GM19025 (cell line): ENCODE measurements around the gene ARHGEF40.
"Not testable (repeated sequence)": the region's sequence is repeated elsewhere in the genome, so short reads cannot be mapped to it uniquely, and the experiment has no call there.

Source experiments
- ATAC-seq: cut with Tn5 transposase; IDR thresholded peaks from one replicate; pipeline ENCODE4 v1.9.1; 2021; ENCODE audit warnings: mild to moderate bottlenecking, low read depth, moderate library complexity; ENCODE audit not compliant: unreplicated experiment

Gene ARHGEF40

DNA sequence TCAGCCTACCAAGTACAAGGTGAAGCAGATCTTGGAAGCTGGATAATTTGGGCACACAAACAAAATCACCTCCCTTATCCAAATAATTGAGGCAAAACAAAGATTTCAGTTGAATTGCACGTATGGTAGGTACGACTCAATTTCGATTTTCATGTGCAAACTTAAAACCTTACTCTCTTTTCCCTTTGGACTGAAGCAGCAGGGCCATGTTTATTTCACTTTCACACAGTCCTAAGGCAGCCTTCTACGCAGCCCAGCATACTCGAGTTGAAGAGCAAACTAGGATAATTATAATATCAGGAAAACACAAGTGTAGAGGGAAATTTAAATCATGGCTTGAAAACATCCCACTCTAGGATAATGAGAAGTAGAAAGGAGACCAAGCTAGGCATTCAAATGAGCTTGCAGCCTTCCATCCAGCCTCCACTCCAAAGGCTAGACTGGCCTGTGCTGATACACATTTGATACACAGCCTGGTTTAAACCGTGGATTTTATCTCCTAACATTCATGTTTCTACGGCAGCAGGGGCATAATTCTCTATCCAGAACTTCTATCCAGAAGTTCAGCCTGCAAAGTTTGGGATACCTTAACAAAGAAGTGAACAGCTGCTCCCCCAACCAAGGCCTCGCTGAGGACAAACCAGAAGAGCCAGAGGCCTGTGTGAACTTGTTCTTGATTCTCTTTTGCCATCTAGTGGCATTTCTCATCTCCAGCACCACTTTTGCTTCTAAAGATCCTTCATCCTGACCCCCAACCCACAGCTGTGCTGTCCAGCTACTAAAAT, 30.3 kb upstream of the ARHGEF40 start:
- no peak for ATAC-seq

DNA sequence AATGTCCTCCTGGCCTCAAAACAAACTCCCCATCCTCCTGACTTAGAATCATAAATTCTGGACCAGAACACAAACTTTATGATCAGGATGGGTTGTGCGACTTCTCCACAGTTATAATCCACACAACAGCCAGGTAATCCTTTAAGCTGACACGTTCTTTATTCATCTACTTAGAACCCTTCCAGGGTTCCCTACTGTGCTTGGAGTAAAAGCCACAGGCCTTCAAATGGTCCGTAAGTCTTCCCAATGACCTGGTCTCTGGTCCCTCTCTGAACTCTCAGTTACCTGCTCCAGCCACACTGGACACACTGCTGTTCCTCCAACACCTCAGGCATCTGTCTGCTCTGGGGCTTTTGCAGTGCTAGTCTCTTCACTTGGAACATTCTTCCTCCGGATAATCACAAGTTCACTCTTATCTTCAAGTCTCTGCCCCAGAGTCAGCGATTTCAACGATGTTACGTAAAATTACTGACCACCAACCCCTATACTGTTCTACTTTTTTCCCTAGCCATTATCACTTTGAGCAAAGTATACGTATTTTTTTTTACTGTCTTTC, 29.7 kb upstream of the ARHGEF40 start:
- no peak for ATAC-seq

DNA sequence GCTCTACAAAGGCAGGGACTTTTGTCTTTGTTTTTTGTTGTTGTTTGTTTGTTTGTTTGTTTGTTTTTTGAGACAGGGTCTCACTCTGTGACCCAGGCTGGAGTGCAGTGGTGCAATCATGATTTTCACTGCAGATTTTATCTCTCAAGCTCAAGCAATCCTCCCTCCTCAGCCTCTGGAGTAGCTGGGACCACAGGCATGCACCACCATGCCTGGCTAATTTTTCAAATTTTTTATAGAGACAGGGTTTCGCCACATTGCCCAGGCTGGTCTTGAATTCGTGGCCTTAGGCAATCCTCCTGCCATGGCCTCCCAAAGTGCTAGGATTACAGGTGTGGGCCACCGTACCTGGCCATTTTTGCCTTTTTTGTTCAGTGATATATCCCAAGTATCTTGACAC, 29.2 kb upstream of the ARHGEF40 start:
- not testable (repeated sequence) for ATAC-seq

DNA sequence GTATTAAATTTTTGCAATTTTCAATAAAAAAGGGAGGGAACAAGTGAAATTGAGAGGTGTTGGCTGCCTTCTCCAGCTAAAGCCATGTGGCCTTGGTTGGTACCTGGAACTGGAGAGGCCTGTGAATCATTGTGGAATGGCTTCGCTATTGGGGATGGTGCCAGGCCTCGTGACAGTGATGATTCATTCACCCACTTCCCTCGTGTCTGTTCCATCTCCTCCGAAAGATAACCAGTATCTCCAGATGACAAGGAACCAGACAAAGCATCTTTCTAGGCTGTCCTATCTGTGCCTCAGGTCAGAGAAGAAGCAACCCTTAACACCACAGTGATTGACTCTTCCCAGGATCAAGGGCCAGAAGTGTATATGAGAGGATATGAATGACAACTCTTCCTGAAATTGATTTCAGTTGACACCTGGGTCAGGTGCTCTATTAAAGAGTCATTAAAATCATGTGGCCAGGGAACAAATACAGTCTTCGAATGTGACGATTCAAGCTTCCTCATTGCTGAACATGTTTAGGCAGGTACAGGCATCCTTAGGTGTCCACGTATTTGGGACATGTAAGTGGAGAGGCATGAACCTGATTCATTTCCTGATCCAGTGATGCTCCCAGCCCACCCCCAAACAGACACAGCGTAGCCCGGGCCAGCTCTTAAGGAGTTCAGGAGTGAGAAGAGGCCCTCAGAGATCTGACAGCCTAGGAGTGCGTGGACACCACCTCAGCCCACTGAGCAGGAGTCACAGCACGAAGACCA, 28.2 kb upstream of the ARHGEF40 start, which contains the start of gene RNASE7:
TSS of gene RNASE7 (plus strand) at position 687 of the 758 bp plus-strand sequence. CDS start 631 bp downstream, outside the sequence.
- ATAC-seq: no peak

DNA sequence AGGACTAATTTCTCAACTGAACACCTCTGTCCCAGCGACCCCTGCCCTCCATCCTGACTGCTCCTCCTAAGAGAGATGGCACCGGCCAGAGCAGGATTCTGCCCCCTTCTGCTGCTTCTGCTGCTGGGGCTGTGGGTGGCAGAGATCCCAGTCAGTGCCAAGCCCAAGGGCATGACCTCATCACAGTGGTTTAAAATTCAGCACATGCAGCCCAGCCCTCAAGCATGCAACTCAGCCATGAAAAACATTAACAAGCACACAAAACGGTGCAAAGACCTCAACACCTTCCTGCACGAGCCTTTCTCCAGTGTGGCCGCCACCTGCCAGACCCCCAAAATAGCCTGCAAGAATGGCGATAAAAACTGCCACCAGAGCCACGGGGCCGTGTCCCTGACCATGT, 27.2 kb upstream of the ARHGEF40 start:
- ATAC-seq: no peak

DNA sequence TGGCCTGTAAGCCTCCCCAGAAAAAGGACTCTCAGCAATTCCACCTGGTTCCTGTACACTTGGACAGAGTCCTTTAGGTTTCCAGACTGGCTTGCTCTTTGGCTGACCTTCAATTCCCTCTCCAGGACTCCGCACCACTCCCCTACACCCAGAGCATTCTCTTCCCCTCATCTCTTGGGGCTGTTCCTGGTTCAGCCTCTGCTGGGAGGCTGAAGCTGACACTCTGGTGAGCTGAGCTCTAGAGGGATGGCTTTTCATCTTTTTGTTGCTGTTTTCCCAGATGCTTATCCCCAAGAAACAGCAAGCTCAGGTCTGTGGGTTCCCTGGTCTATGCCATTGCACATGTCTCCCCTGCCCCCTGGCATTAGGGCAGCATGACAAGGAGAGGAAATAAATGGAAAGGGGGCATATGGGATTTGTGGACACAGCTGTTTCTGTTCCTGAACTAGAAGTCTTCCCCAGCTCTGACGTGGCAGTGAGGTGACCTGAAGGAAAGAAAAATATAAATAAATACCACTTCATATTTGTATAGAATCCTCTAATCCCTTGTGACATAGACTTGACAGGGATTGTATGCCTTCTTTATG, 26.6 kb upstream of the ARHGEF40 start:
- no peak for ATAC-seq

DNA sequence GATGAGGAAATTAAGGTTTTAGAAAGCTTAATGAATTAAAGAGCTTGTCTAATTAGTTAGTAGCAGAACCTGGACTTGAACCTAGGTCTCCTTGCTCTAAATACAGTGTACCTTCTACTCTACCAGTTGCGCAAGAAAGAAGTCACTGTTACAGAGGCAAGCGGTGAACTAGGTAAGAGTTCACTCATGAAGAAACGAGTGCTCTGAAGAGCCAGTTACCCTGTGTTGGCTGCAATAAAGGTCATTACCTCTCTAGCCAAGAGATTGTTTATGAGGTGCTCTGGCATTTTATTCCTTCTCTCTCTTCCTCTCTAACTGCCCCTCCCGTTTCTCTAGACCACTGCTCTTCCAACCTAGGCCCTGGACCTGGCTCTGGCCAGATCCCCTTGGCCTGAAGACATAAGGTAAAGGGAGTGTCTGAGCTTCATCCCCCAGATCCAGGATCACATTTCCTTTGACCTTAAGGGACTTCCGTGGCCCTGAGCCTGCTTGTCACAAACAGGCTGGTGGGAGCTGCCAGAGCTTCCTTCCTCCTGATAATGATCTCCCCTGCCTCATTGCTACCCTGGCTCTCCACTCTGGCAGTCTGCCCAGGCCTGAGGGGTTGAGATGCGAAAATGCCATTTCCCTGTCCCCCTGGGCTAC, 26.0 kb upstream of the ARHGEF40 start:
- no peak for ATAC-seq

DNA sequence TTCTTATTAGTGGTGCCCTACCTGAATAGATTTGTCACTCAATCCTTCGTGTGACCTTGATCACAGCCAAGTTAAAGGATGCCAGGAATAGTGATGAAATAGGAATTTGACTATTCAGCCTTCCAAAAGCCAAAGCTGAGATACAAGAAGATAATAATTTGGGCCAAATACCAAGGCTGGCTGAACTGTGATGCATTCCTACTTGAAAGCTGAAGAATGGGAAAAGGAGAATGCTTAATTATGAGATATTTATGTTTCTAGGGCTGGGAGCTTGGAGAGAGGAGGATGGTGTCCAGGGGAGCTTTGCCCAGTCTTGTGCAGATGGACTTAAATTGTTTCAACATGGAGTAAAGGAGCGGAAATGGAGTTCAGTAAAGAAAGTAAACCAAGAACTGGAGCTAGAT, 22.7 kb upstream of the ARHGEF40 start:
- no peak for ATAC-seq

DNA sequence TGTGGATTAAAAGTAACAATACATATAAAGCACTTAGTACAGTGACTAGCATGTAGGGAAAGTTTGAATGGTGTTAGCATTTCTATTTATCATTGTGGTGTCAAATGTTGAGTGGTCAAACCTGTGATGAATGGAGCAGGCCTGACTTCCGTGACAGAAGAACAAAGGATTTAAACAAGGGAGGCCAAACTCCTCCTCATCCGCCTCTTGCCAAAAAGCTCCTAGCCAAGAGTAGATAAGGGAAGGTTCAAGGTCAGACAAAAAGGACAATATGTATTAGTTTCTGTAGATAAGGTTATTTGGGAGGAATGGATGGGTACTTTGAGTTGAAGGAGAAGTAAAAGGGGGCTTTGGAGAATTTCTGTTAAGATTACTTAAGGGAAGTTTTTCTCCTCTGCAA, 21.5 kb upstream of the ARHGEF40 start:
- ATAC-seq: no peak

DNA sequence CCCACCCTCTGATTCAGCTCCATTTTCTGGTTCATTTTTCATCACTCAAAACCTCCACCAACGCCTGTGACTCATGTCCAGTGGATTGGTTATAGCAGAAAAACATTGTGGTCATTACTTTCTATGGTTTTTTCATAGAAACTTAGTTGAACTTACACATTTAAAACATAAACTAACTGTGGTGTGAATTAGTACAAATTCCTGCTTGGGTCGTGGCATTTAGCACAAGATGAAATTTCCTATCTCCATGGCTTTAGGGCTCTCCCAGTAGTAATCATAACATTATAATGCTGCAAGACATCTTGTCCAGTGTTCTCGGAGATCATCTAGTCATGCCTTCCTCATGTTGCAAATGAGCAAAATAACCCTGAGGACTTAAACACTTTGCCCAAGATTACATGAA, 20.8 kb upstream of the ARHGEF40 start:
- ATAC-seq: no peak

DNA sequence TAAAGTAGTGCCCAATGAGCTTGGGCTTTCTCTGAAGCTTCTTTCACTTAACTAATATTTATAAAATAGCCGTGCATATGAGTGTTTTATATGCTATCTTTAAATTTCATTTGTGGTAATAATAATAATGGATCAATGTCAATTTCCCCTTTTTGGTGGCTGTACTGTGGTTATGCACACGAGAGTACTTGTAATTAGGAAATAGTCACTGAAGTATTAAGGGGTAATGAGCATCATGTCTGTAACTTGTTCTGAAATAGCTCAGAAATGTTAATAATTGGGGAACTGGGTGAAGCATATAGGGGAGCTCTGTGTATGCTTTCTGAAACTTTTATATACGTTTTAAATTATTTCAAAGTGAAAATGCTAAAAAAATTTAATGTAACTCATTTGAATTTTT, 19.5 kb upstream of the ARHGEF40 start:
- ATAC-seq: no peak

DNA sequence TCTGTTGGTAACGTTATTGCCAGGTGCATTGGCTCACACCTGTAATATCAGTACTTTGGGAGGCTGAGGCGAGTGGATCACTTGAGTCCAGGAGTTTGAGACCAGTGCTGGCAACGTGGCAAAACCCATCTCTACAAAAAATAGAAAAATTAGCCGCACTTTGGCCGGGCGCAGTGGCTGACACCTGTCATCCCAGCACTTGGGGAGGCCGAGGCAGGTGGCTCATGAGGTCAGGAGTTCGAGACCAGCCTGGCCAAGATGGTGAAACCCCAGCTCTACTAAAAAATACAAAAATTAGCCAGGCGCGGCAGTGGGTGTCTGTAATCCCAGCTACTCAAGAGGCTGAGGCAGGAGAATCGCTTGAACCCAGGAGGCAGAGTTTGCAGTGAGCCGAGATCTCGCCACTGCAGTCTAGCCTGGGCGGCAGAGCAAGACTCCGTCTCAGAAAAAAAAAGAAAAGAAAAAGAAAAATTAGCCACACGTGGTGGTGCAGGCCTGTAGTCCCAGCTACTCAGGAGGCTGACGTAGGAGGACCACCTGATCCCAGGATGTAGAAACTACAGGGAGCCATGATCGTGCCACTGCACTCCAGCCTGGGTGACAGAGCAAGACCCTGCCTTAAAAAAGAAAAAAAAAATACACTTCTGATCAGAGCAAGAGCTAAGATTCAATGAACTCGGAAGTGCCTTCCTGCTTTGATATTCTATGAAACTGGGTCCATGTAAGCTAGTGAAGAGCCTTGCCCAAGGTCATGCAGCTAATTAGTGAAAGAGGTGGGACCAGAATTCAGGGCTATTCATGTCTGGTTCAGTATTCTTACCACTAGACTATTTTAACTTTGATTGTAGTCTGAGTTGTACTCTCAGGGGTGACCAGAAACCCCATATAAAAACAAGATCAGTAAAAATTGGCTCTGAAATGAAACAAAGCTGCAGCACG, 16.7 kb upstream of the ARHGEF40 start:
- ATAC-seq: no peak

DNA sequence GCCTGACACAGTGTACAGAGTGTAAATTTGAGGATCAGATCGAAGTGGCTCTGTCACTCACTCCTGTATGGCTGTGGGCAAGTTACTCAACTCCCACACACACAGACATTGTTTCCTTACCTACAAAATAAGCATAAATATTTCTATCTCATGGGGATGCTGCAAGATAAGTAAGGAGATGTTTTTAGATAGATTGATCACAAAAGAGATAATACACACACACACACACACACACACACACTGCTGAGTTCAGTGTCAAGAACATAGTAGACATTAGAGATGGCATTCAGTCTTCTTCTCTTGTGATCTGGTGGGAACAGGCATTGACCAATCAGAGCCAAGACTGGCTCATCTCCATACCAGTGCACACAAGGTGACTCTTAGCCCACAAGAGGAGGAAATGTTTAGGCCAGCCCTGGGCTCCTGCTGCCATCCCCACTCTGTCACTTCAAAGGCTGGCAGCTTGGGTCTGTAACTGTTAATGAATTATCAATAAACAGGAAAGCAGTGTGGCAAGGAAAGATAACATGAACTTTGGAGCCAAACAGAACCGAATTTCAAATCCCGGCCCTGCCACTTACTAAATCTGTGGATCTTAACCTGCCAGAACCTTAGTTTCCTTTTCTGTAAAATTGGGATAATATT, 15.9 kb upstream of the ARHGEF40 start:
- ATAC-seq: no peak

DNA sequence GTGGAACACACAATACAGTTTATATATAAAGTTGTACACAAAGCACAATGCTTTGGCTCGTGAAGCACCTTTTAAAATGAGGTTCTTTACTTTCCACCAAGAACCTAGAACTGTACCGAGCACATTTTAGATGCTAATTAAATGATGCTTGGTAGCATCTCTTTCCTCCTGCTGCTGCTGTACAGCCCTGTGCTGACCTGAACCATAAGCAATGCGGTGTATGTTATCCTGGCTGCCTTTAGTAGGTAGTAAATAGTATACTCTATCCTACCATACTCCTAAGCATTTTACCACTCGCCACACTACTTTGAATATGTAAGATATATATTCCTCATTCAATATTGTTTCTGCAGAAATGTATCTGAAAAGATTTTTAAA, 15.3 kb upstream of the ARHGEF40 start:
- ATAC-seq: no peak

DNA sequence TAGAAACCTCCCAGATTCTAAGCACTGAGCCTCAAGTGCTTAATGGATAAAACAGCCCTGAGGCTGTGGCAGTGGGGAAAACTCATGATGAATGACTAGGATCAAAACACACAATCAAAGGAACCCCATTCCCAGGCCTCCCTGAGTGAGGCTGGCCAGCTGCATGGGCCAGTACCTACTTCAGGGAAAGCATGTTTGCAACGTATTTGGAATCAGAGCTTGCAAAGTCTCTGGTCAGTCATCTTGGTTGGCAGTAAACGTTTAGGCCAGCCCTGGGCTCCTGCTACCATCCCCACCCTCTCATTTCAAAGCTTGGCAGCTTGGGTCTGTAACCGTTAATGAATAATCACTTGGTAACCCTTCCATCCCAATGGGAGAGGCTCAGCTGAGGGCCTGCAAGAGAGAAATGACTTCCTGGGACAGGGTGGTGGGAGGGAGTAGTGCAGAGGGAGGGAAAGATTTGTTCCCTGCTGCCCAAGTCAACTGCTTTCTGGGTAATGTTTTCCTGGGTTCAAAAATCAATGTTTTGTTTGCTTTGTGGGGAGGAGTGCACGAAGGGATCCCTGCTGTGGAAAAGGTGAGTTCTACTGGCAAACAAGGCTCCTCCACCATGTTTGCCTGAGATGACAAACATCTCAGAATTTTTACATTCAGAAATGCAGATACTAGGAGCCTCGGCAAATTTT, 14.5 kb upstream of the ARHGEF40 start:
- no peak for ATAC-seq

DNA sequence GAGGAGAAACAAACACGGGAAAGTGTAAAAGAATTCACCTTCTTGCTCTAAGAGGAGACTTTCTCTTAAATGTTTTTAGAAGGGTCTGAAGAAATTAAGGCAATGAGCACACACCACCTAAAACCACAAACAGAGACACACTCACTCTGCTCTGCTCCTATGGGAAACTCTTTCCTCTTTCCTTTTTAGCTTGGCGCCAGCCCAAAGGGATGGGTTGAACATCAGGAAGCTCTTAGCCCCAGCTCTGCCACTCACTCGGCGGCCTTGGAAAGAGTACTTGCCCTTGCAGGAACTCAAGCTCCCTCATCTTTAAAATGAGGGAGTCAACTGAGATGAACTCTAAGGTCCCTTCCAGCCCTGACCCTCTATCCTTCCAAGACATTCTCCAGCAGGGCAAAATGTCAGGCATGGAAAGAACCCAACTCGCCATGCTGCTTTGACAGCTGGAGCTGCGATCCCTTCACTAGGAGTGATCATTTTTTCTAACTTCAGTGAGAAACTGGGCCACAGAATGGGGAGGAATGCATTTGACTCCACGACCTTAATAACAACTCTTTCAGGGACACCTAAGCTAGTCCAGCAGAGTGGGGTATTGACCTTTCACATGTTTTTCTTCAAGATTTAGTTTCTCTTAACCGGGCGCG, 13.5 kb upstream of the ARHGEF40 start:
- no peak for ATAC-seq

DNA sequence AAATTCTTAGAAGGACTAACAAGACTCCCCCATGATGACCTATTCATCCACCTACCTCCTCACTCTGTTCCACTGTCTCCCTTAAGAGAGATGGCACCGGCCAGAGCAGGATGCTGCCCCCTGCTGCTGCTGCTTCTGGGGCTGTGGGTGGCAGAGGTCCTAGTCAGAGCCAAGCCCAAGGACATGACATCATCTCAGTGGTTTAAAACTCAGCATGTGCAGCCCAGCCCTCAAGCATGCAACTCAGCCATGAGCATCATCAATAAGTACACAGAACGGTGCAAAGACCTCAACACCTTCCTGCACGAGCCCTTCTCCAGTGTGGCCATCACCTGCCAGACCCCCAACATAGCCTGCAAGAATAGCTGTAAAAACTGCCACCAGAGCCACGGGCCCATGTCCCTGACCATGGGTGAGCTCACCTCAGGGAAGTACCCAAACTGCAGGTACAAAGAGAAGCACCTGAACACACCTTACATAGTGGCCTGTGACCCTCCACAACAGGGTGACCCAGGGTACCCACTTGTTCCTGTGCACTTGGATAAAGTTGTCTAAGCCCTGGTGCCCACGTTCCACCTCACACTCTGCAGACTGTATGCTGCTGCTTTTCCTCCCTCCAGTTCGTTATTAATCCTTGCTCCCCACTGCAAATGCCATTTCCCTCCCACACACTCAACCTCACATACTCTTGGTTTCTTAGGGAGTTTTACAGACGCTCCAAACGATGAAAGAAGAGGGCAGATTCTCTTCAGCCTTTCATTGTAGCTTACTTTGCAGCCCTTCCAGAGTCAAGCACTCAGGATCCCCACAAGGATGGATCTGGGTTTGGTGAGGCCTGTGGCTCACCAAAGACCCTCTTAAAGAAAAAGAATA, 12.1 kb upstream of the ARHGEF40 start, which contains the start of gene RNASE8:
TSS of gene RNASE8 (plus strand) at position 20 of the 873 bp plus-strand sequence. CDS start at position 91, 71 bp downstream.
- ATAC-seq: no peak
